GM12865 (cell line): Measurements from ENCODE around the gene BEND6.
"Not testable (repeated sequence)": the region's sequence is repeated elsewhere in the genome, so short reads cannot be mapped to it uniquely, and the experiment has no call there.

Experiments used
- DNase-seq: peaks from one replicate; pipeline ENCODE4 v3.0.0; 2010; ENCODE audit warnings: low read depth
- H3K4me3 ChIP-seq: 2 replicates; pipeline ENCODE4 v1.5.1; 2011; ENCODE audit warnings: mild to moderate bottlenecking, low read depth, low read length, control low read depth
- TF ChIP-seq, protein P1 (sequence below): IDR thresholded peaks from 2 replicates; pipeline ENCODE4 v1.5.1; 2011; ENCODE audit warnings: low read length, control low read depth, low read depth, inconsistent platforms; ENCODE audit not compliant: insufficient read depth; ENCODE audit errors: missing control alignments

Gene BEND6

DNA sequence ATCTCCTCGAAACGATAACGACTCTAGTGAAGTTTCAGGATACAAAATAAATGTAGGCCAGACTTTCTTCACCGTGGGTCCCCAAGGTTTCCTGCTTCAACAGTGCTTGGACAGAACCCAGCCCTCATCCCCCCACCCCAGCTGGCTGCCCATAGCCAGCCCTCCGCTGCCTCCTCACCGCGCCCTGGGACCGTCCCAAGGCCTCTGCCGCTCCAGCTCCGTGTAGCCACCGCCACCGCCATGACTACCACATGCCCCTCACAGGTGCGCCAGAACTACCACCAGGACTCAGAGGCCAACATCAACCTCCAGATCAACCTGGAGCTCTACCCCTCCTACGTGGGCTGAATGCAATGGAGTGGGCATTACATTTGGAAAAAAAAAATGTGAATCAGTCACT, 49.4 kb downstream of the BEND6 start:
- TF ChIP-seq, protein P1, sequence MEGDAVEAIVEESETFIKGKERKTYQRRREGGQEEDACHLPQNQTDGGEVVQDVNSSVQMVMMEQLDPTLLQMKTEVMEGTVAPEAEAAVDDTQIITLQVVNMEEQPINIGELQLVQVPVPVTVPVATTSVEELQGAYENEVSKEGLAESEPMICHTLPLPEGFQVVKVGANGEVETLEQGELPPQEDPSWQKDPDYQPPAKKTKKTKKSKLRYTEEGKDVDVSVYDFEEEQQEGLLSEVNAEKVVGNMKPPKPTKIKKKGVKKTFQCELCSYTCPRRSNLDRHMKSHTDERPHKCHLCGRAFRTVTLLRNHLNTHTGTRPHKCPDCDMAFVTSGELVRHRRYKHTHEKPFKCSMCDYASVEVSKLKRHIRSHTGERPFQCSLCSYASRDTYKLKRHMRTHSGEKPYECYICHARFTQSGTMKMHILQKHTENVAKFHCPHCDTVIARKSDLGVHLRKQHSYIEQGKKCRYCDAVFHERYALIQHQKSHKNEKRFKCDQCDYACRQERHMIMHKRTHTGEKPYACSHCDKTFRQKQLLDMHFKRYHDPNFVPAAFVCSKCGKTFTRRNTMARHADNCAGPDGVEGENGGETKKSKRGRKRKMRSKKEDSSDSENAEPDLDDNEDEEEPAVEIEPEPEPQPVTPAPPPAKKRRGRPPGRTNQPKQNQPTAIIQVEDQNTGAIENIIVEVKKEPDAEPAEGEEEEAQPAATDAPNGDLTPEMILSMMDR = no peak
- no peak overlapping the region for H3K4me3 ChIP-seq
- DNase-seq = no peak

DNA sequence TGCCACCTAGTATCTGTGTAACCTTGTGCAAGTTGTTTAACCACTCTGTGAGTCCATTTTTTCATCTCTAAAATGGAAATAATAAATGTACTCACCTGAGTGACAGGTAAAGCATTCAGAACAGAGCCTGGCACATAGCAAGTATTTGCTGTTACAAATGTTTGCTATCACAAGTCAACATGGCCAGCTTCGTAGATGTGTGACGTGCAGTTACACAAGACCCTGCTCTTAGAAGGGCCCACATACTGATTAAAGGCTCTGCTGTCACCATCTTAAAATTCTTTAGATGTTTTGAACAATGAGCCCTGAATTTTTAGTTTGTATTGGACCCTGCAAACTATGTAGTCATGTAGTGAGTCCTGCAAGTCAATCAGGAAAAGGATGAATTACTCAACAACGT, 51.2 kb downstream of the BEND6 start:
- no peak overlapping the region for H3K4me3 ChIP-seq
- TF ChIP-seq, protein P1 = no peak
- no peak for DNase-seq

DNA sequence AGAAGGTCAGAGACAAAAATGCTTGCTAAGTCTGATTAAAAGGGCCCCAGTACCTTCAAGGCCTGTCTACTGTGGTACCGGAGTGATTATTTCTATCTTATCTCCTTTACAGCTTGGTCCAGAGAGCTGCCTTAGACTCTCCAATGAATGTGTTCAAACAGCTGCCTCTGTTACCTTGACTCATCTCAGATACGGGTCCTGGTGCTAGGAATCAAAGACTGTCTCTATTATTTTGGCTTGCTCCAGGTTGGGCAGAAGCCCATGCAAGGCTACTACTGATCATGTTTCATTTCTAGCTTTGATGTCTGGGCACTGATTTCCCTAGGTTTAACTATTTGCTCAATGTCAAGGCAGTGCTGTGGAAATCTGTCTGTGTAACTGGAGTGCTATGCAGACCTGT, 53.2 kb downstream of the BEND6 start:
- not testable (repeated sequence) for DNase-seq, H3K4me3 ChIP-seq

DNA sequence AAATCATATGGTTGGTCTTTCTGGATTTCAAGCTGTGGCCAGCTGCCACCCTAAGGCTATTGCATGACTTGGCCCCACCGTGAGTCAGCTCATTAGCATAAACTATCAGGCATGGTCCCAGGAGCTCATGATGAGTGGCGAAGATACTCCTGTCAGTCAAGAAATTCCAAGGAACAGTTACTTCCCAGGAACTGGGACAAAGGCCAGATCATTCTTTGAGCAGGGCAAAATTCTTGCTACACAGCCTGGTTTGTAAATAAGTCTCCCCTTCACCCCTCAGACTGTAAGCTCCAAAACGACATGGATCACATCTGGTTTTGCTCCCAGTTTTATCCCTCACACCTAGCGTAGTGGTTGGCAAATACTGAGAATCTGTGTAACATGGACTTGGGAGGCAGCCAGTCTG, 58.6 kb downstream of the BEND6 start:
- TF ChIP-seq, protein P1 = no peak
- DNase-seq = no peak
- no peak overlapping the region for H3K4me3 ChIP-seq

DNA sequence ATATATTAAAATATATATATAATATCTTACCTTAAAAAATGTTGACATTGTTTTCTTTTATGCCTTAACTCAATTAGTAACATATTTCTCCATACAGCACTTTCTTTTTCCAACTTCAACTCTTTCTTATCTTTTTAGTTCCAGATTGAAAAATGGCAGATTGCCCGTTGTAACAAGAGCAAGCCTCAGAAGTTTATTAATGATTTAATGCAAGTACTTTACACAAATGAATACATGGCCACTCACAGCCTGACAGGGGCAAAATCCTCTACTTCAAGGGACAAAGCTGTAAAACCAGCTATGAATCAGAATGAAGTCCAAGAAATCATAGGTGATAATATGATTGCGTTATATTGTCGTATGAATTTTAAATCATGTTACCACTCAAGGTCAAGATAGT, 62.2 kb downstream of the BEND6 start:
- no peak for DNase-seq
- H3K4me3 ChIP-seq = no peak overlapping the region
- TF ChIP-seq, protein P1 = no peak

DNA sequence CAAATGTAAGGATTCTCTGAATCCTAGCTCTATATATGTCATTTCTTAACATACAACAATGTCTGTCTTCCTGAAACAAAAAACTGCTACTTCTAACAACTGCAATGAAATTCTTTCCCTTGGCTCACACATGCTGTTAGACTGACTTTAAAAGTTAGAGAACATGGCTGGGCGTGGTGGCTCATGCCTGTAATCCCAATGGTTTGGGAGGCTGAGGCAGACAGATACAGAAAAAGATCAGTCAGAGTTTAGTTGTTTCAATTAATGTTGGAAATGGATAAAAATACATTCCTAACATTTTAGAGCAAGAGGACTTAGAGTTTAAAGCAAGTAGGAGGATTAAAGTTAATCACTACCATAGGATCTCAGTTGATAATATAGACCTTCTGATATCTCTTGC, 62.9 kb downstream of the BEND6 start:
- DNase-seq = no peak
- TF ChIP-seq, protein P1 = no peak
- H3K4me3 ChIP-seq = no peak overlapping the region

DNA sequence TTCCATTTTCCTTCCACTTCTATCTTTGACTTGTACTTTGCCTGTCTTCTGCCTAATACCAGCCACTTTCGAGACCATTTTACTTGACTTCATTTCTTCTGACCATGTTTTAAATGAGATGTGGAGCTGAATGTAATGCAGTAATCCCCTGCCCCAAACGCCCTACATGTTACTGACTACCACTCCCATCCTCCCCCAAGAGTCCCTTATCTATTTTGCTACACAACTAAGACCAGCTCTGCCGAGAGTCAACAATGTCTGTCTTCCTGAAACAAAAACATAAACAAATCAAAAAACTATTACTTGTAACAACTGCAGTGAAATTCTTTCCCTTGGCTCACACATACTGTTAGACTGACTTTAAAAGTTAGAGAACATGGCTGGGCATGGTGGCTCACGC, 64.5 kb downstream of the BEND6 start:
- TF ChIP-seq, protein P1 = no peak
- H3K4me3 ChIP-seq = no peak overlapping the region
- no peak for DNase-seq
